ENCODE measurements around the gene P4HA3.
"Not testable (repeated sequence)": the region's sequence is repeated elsewhere in the genome, so short reads cannot be mapped to it uniquely, and the experiment has no call there.

The P4HA3 gene

DNA sequence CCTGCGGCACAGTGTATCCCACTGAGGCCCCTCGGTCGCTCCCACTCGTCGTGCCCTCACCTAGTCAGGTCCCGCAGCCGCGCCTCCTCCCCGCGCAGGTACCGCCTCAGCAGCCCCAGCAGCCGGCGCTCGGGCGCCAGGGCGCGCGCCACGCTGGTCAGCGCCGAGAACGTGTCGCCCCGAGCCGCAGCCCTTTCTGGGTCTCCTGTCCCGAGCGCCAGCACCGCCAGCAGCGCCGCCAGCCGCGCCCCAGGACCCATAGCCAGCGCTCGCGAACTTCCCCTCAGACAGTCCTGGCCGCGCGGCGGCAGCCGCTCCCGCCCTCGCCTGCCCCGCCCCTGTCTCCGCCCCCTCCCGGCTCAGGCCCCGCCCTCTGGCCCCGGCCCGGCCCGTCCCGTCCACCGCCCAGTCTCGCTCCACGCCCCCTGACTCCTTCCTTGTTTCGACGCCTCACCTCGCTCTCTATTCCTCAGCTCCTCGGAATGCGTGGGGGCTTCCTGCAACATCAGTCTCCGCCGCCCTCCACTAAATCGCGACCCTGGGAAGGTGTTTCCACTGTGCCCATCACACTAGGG is at the start of gene P4HA3:
Gene P4HA3, minus strand, starts transcription at position 289 of the 575 bp plus-strand sequence. Its CDS starts 29 bp downstream, at position 260.
- DNase-seq = peak; percentile 48

DNA sequence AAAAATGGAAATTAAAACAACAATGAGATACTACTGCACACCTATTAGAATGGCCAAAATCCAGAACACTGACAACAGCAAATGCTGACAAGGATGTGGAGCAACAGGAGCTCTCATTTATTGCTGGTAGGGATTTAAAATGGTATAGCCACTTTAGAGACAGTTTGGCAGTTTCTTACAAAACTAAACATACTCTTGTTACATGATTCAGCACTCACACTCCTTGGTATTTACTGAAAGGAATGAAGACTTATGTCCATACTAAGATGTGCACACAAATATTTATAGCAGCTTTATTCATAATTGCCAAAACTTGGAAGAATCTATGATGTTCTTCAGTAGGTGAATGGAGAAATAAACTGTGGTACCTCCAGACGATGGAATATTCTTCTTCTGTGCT is 46.0 kb upstream of the P4HA3 start:
- no peak for DNase-seq

DNA sequence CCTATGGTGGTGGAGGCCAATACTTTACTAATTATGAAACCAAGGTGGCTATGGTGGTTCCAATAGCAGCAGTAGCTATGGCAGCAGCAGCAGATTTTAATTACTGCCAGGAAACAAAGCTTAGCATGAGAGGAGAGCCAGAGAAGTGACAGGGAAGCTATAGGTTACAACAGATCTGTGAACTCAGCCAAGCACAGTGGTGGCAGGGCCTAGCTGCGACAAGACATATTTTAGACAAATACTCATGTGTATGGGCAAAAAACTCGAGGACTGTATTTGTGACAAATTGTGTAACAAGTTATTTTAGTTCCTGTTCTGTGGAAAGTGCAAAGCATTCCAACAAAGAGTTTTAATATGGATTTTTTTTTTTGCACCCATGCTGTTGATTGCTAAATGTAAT is 44.2 kb upstream of the P4HA3 start:
- DNase-seq = no peak

DNA sequence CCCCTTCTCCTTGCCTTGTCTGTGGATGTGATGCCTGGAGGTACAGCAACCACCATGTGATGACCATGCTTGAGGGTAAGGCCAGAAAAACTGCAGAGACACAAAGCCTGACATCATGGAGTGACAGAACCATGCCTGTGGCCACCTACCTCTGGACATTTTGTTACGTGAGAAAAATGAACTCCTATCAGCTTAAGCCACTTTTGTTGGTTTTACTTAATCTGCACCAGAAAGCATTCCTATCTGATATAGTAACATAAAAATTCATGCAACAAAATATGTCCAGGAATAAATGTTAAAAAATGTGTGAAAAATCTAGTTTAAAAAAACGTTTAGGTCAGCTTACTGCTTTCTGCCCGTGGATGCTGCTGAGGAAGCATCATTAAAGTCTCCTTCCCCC is 42.6 kb upstream of the P4HA3 start:
- no peak for DNase-seq

DNA sequence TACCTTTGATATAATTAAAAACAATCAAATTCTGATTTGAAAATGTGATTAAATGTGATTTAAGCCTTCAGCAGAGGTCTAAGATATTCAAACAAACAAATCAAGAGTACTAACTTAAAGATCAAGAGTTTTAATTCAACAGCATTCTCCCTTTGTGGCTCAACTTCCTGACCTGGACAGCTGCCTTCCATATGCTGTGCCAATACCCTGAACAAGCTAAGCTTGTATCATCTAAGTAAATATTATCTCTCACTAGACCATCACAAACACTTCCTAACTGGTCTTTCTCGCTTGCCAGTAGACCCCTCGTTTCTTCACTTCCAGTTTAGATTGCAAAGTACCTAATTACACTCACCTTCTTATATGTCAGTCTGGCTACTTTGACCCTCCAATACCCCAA is 35.9 kb upstream of the P4HA3 start:
- DNase-seq = no peak

DNA sequence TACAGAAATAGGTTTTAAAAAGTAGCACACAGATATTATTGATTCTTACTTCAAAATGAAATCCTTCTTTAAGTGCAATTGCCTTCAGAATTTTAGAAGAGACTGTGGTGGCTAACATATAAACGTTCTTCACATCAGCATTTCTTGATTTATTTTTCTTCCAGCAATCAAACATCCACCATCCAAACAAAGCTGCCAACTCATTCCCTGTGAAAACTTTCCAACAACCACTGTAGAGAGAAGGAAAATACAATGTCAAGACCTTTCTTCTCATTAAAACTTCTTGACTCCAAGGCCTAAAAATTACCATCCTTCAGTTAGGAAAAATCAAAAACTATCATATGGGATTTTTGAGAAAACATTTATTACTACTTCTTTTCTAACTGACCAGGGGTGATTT is 34.0 kb upstream of the P4HA3 start:
- no peak for DNase-seq

DNA sequence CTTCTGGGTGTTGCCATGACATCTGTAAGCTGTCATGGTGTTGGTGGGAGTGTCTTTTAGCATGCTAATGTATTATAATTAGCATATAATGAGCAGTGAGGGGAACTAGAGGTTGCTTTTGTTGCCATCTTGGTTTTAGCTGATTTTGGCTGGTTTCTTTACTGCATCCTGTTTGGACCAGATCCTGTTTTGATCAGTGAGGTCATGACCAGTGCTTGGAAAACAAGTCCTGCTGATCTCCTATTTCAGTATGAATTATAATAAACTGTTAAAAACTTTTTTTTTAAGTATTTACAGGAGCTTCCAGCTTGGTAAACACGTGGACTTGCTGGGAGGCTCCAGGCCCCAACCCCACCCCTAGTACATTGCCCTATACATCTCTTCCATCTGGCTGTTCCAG is 30.5 kb upstream of the P4HA3 start:
- no peak for DNase-seq

DNA sequence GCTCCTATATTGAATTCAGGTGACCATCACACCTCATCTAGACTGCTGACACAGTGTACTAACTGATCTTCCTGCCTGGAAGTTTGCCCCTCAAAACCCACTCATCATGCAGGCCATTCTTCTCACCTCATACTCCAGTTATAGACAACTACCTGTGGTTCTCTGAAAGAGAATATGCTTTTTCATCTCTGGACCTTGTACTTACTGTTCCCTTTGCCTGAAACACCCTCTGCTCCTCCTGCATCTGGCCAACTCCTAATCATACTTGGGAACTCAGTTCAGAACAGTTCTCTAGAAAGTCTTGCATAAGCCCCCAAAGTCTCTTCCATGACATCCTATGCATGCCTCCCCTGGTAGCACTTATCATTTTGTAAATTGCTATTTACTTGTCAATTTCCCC is 28.2 kb upstream of the P4HA3 start:
- DNase-seq = no peak

DNA sequence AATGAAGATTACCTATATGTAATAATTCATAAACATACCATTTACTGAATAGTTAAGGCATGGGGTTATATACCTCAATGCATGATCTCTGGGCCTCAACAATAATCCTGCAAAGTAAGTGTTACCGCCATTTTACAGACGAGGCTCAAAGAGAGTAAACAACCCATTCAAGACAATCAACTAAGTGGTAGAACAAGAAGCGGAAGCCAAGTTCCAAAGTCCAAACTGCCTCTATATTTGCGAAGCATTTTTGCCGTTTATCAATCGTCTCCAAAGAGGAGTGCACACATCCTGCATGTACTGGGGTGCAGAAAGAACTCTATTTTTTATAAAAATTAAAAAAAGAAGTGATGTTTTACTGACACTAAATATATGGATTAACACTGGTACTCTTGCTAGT is 27.5 kb upstream of the P4HA3 start:
- DNase-seq = no peak

DNA sequence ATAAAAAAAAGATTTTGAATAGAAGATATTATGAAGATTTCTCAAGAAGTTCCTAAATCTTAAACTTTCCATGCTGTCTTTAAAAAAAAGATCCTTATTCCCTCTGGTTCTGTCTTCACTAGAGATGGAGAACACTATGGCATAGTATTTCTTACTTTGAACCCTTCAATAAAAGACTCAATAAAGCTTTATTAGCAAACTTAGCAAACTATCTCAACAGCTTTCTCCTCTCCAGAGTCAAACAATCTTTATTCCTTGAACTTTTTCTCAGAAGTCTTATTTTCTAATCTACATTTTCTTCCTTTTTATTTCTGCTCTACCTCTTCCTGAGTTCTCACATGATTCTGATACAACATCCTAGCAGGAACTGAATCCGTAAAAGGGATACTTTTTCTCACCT is 21.8 kb upstream of the P4HA3 start:
- no peak for DNase-seq

DNA sequence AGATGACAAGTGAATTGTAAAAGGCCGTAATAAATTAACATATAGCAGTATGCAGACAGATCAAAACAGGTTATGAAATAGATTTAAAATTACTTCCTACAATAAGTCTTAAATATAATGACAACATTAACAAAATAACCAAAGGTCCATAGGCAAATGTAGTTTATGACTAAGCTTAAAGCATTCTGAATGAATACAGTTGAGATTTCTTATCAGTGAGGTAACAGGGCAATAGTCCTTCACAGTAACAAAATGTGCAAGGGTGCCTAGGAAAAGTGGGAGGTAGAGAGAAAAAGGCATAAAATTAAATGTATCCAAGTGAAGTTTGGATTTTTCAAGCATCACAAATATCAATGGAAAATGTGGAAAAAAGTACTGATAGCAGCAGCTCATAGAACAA is 20.9 kb upstream of the P4HA3 start:
- DNase-seq = no peak

DNA sequence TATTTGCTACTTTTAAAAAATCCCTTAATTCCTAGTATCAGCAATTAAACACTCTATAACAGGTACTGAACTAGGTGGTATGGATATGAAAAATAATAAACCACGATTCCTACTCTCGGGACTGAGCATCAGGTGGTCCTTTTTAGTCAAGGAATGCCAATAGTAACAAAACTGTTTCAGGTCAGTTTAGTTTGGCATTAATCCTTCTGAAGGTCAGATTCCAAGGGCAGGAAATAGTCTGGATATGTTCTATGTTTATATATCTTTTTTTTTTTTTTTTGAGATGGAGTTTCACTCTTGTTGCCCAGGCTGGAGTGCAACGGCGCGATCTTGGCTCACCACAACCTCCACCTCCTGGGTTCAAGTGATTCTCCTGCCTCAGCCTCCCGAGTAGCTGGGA is 19.6 kb upstream of the P4HA3 start:
- DNase-seq = not testable (repeated sequence)

DNA sequence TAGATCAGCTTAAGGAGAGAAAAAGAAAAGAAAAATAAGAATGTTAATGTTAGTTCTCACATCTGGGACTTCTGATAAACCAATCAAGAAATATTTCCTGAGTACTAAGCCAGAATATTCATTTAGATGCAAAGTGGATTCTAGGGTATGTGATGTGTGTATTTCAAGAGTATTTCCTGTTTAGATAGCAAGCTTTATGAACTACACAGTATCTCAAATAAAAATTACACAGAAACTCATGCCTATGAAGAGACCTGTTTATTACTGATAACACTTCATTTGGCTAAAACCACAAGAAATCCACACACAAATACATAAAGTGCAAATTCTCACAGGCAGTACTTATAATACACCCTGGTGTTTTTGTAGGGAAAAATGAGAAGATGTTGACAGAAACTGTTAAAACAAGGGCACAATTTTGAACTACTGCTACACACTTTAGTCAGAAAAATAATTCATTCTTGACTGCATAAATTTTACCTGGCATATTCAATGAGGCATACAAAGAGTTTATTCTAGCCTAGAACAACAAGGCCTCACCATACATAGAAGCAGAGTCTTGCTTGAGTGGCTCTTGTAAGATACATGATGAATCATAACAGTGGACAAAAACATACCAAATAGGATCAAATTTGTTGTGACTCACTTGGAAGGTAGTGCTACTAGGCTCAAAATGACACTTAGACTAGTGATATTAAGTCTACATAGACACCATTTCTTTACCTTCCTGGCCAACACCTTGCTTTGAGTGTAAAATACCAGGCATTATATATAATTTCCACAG is 18.8 kb upstream of the P4HA3 start:
- no peak for DNase-seq

DNA sequence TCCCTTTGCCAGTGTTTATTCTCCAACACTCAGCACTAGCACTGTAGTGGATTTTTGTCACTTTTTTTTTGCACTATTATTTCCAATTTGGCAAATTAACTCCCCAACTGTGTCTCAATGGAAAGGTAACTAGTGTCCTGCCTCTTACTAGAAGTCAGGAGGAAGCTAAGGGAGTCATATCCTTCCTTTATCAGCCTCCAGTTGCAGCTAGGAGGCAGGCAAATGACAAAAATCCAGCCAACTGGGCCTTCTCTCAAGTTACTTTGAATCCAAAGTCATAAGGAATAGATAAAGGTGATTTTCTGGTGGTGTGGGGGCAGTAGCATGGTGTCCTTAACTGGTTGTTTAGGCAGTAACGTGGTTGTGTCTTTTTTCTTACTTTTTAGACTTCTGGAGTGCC is 15.6 kb upstream of the P4HA3 start:
- DNase-seq = no peak

DNA sequence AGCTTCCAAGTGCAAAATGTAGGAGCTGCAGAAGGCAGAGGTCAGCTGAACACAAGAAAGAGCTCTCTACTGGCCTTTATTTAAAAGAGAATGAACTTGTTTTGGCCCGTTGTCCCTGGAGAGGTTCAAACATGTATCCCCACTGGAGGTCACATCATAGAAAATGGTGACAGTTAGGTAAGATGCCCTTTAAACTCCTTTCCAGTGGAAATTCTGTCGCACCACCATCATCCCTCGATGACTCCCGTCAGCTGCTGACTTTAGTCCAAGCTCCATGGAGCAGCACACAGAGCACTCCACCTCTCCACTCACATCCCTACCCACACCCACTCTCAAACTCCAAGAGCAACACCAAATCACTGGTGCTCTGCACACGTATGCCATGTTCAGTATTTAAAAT is 15.2 kb upstream of the P4HA3 start:
- DNase-seq = no peak

DNA sequence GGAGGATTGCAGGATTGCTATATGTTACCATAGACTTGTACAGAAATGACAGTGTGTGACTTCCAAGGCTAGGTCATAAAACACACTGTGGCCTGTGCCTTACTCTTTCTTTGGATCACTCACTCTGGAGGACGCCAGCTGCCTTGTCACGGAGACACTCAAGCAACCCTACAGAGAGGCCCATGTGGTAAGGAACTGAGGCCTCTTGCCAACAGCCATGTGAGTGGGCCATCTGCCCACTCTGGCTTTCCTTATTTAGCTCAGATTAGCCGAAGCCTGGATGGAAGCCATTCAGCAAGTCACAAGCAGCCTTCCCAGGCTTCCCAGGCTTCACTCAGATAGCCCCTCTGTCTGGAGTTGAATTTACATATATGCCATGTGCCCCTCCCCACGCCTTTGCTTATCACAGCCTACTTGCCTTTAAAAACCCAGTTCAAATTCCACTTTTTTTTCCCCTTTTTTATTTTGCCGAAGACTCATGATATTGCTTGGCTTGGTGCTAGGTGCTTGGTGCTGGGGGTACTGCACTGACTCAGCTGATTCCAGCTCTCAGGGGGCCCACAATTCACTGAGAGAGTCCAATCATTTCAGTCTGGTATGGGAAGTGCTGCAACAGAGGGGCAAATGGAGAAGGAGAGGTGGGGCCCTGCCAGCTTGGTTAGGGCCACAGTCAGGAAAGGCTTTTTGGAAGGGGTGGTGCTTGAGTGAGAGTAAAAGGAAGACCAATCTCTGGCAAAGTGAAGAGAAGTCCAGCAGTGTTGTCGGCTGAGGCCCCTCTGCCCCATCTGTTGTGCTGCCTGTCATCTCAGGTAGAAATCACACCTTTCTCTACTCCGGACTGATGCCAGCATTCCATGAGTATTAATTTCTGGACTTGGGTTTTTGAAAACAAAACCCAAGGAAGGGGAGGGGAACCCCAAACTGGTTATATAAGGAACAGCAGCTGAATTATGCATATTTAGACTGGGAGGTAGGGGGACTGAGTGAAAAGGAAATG is 14.5 kb upstream of the P4HA3 start:
- no peak for DNase-seq

DNA sequence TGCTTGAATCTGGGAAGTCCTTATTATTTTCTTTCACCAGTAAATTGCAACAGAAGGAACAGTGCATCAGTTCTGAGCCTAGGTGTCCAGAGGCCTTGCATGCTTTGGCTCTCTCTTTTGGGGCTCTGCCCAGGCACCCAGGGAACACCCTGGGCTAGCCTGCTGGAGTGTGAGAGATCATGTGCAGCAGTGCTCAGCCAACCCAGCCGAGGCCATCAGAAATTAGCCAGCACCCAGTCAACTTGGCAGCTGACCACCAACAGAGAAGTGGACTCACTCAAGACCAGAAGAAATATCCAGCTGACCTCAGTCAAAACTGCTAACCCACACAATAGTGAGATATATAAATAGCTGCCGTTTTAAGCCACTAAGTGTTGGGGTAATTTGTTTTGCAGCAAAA is 11.2 kb upstream of the P4HA3 start:
- DNase-seq = no peak

DNA sequence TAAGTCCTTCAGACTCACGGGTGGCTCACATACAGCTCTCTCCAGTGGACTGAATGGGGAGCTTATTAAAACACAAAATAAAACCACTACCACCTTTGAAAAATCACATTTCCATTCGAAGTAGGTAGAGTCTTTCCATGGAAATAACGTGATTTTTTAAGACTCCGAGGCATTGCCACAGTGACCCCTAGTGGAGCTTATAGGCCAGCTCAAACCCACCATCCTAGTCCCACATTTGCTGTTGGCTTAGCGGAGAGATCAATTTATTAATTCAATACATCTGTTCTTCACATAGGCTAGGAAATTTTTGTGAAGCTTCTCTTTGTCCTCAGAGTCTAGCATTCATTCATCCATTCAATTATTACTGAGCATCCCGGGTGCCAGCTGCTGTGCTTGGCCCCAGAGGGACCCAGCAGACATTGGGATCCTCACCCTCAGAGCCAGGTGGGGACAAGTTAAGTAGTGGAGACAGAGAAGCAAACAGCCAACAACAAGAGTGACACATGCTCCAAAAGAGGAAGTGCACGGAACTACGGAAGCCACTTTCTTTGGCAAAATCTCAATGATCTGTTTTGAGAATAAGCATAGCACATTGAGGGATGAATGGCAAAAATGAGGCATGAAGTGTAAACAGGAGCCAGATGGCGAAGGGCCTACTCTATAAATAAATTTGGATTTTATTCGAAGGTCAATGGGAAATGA is 10.2 kb upstream of the P4HA3 start:
- peak; percentile 18 for DNase-seq

DNA sequence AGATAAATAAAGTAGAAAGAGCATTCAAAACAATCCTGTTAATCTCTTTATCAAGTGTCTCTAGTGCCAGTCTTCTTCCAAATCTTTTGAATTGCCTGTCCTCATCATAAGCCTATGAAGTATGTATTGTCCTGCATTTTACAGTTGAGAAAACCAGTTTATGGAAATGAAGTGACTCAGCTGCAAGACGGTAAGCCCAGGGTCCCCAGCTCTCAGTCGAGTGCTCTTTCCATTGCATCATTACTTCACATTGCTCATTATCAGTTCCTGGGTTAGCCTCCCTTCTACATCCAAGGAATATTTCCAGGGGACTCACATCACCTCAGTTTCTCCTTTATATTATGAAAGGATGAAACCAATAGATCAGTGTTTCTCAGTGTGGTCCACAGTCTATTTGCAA is 9.1 kb upstream of the P4HA3 start:
- DNase-seq = no peak

DNA sequence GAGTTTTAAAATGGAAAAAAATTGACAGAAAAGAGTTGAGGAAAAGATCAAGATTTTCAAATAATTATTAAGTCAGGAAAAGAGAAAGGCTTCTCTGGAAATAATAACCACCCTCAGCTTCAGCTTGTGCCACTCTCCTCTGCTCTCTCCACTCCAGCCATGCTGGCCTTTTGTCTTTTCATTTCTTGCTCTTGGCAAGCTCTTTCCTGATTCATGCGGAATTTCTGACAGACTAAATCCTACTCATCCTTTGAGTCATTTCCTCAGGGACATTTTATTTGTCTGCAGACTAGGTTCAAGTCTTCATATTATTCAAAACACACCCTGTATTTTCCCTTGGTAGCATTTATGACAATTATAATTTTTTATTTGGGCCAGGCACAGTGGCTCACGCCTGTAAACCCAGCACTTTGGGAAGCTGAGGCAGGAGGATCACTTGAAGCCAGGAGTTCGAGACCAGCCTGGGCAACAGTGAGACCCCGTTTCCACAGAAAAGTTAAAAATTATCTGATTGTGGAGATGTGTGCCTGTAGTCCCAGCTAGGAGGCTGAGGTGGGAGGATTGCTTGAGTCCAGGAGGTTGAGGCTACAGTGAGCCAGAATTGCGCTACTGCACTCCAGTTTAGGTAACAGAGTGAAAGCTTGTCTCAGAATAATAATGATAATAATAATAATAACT is 7.8 kb upstream of the P4HA3 start:
- DNase-seq = no peak

DNA sequence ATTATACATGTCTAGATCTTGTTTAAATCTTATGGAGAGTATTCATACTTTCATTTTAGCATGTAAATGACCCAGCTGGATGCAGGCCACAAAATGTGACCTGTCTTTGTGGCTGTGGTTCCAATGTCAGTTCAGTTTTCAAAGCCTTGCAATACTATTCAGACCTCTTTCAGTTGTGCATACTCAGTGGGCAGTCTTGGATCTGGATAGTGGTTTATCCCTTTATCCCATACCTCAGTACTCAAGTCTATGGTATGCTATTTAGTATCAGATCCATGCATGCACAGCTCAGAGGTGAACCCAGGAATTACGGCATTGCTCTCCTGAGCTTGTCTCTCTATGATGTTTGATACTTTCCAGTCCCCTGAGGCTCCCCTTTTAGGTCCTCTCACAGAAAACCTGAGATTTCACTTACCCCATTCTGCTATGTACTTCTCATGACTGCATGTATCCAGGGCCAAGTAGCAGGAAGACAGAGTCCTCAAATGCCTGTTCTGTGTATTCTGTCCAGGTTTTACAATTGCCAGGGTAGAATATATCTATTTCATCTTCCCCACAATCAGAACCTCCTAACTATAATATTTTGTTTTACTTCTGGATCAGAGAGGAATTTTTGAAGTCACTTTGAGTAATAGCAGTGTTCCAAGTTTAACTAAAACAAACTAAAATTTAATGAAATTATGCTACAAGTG is 6.9 kb upstream of the P4HA3 start:
- no peak for DNase-seq

All from activated naive CD4-positive, alpha-beta T cell treated with anti-CD3 and anti-CD28 coated beads, Interleukin-2, amount 50 U/mL, for 16 hours (primary cell).